ENCODE measurements around the gene KNSTRN. TPM values are rescaled to one million over a fixed set of nuclear protein-coding genes. Genes with fewer than 3 reads are reported as not detected.

KNSTRN gene
- total RNA-seq, 2 donors from 2014 or later = 48.5 to 65.9 TPM

- no peak overlapping the region for H3K4me3 Mint-ChIP-seq
- peaks cover 9% of the 10 kb centered on the region for H3K4me1 Mint-ChIP-seq
- H3K27me3 Mint-ChIP-seq = peaks cover 8% of the 10 kb centered on the region
- no peaks in the 10 kb centered on the region for H3K9me3 Mint-ChIP-seq
- no peak overlapping the region for H3K27ac Mint-ChIP-seq
- ATAC-seq (replicated peaks) = no peak
- H3K36me3 Mint-ChIP-seq (ENCODE audit: low read depth) = no peaks in the 10 kb centered on the region
Measured at GRCh38 chr15:40354408-40355171, 27.9 kb upstream of the KNSTRN start.

DNA sequence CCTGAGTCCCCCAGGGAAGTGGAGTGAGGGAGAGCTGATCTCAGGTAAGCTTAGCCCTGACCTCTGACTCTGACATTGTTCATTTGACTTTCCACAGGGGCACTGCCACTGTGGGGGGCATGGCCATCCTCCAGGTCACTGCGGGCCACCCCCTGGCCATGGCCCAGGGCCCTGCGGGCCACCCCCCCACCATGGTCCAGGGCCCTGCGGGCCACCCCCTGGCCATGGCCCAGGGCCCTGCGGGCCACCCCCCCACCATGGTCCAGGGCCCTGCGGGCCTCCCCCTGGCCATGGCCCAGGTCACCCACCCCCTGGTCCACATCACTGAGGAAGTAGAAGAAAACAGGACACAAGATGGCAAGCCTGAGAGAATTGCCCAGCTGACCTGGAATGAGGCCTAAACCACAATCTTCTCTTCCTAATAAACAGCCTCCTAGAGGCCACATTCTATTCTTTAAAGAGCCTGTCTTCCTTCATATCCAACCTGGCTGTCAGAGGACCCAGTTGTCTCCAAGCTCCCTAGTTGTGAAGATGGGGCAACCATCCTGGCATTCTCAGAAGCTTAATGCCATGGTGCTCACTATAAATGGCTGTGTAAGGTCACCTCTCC, 26.4 kb upstream of the KNSTRN start:
- Mint-ChIP-seq H3K4me3 (peak overlapping the region; percentile 76), H3K36me3 (ENCODE audit: low read depth) (no peaks in the 10 kb centered on the region), H3K27ac (no peak overlapping the region), H3K4me1 (peaks cover 9% of the 10 kb centered on the region), H3K9me3 (no peaks in the 10 kb centered on the region), H3K27me3 (peaks cover 8% of the 10 kb centered on the region)
- no peak for ATAC-seq (replicated peaks)

DNA sequence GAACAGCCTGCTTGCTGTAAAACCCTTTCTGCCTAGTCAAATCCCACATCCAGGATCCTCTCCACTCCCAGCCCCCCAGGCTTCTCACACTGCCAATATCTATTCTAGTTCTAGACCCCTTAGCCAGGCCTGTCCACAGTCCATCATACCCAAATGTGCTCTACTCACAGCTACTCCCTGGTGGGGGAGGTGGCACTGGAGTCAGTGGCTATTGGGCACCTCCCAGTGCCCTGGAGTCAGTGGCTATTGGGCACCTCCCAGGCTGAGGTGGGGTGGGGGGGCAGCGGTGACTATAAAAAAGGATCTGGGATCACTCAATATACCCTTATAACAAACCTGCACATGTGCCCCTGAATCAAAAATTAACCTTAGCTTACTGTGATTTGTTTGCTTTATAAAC, 25.3 kb upstream of the KNSTRN start:
- Mint-ChIP-seq H3K4me3 (peak overlapping the region; percentile 76), H3K4me1 (peaks cover 9% of the 10 kb centered on the region), H3K36me3 (ENCODE audit: low read depth) (no peaks in the 10 kb centered on the region), H3K9me3 (no peaks in the 10 kb centered on the region), H3K27ac (no peak overlapping the region), H3K27me3 (peaks cover 8% of the 10 kb centered on the region)
- no peak for ATAC-seq (replicated peaks)

DNA sequence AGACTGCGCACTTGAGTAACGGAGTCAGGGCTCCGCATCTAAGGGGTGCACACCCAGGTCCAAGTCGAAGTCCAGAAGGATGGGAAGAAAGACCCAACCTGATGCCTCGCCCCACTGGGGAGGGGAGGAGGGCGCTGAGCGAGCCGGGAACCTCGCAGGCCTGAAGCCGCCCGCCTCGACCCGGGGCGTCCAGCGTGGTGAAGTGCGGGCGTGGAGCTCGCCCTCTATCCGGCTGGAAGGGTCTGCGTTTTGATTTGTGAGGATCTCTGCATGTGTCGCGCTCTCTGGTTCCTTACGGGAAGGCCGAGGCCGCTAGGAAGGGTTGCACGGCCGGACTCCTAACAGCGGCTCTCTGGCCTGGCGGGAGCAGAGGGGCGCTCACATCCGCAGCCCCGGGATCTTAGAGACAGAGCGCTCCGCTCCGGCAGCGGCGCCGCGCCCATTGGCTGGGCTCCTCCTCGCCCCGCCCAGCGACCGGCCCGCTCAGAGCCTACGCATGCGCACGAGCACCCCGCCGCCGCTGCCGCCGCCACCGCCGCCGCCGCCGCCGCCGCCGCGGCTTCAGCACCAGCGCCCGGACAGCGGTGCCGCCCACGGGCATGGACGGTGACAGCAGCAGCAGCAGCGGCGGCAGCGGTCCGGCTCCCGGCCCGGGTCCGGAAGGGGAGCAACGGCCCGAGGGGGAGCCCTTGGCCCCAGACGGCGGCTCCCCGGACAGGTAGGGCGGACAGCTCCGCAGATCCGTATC, 24.6 kb upstream of the KNSTRN start, which contains the start of gene DISP2:
Gene DISP2 (plus strand): TSS at position 497 of the 748 bp plus-strand sequence. CDS start 103 bp downstream, at position 600.
- Mint-ChIP-seq H3K4me1 (peaks cover 9% of the 10 kb centered on the region), H3K27me3 (peaks cover 8% of the 10 kb centered on the region), H3K27ac (no peak within 1 kb of the TSS), H3K36me3 (ENCODE audit: low read depth) (no peaks in the 10 kb centered on the region), H3K9me3 (no peaks in the 10 kb centered on the region), H3K4me3 (peak within 1 kb of the TSS; percentile 76)
- ATAC-seq (replicated peaks) = peak; percentile 95

DNA sequence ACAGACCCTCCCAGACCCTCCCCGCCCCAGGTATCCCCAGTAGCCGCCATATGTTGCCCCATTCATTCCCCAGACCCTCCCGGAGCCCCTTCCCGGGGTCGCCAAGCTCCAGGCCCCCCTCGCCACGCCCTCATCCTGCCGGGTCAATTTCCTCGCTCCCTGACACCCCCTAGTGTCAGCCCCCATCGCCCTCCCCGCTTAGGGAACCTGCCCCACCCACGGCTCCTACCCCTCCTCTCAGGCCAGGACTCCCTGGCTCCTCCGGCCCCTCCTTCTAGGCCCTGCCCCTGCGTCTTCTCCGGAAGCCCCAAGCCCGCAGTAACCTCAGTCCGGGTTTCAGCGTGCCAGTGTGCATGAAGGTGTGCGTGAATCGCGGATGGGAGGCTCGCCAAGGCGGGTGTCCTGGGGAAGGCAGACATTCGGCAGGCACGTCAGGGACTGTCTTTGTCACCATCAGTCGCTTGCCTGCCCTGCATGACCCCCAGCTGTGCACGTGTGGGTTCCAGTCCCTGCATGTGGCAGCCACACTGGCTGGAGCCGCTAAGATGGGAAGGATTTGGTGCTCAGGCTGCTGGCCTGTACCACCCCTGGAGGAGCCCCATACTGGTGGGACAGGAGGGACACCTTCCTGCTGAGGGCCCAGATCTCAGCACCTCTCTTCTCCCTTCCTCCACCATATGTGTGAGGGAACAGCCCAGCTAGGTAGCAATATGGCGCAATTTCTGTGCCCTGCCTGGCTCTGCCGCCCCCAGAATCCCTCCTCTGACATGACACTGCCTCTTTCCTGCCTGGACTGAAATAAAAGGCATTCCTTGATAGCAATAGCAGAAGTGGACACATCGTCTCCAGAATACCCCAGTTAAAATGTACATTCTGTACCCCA, 23.8 kb upstream of the KNSTRN start:
- no peaks in the 10 kb centered on the region for H3K36me3 Mint-ChIP-seq (ENCODE audit: low read depth)
- peaks cover 9% of the 10 kb centered on the region for H3K4me1 Mint-ChIP-seq
- no peaks in the 10 kb centered on the region for H3K9me3 Mint-ChIP-seq
- peak overlapping the region; percentile 76 for H3K4me3 Mint-ChIP-seq
- no peak overlapping the region for H3K27ac Mint-ChIP-seq
- peak; percentile 34 for ATAC-seq (replicated peaks)
- H3K27me3 Mint-ChIP-seq = peaks cover 8% of the 10 kb centered on the region

GRCh38 chr15:40360015-40360414, 22.5 kb upstream of the KNSTRN start:
- Mint-ChIP-seq H3K27me3 (peaks cover 8% of the 10 kb centered on the region), H3K27ac (no peak overlapping the region), H3K36me3 (ENCODE audit: low read depth) (no peaks in the 10 kb centered on the region), H3K4me1 (peaks cover 9% of the 10 kb centered on the region), H3K9me3 (no peaks in the 10 kb centered on the region), H3K4me3 (no peak overlapping the region)
- no peak for ATAC-seq (replicated peaks)

DNA sequence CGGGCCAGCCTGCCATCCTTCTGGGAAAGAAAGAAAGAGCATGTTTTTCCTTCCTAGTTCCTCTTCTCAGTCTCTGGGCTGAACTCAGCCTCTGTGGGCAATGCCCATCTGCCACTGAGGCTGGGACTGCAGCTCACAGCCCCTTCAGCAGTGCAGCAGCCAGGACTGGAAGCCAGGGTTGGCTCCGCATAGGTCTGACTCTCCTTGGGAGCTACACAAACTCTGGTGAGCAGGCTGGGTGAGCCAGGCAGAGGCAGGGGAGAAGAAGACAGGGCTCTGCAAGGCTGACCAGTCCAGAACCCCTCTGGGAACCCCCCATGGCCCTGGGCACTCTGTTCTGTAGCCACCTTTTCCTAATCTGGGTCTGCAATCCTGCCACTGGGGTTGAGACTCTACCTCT, 20.9 kb upstream of the KNSTRN start:
- no peak overlapping the region for H3K4me3 Mint-ChIP-seq
- H3K27ac Mint-ChIP-seq = no peak overlapping the region
- no peaks in the 10 kb centered on the region for H3K36me3 Mint-ChIP-seq (ENCODE audit: low read depth)
- H3K9me3 Mint-ChIP-seq = no peaks in the 10 kb centered on the region
- H3K27me3 Mint-ChIP-seq = peaks cover 6% of the 10 kb centered on the region
- peaks cover 6% of the 10 kb centered on the region for H3K4me1 Mint-ChIP-seq
- no peak for ATAC-seq (replicated peaks)

DNA sequence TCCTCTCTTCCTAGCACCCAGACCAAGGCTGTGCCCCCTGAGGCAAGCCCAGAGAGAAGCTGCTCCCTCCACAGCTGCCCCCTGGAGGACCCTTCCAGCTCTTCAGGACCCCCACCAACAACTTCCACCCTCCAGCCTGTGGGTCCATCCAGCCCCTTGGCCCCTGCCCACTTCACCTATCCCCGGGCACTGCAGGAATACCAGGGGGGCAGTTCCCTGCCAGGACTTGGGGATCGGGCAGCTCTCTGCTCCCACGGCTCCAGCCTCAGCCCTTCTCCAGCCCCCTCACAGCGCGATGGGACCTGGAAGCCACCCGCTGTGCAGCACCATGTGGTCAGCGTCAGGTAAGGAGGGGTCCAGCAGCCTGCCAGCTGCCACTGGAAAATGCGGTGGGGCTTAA, 18.9 kb upstream of the KNSTRN start:
- Mint-ChIP-seq H3K4me3 (no peak overlapping the region), H3K27me3 (no peaks in the 10 kb centered on the region), H3K36me3 (ENCODE audit: low read depth) (no peaks in the 10 kb centered on the region), H3K27ac (no peak overlapping the region), H3K9me3 (no peaks in the 10 kb centered on the region), H3K4me1 (peaks cover 10% of the 10 kb centered on the region)
- no peak for ATAC-seq (replicated peaks)

- Mint-ChIP-seq H3K27ac (no peak overlapping the region), H3K27me3 (no peaks in the 10 kb centered on the region), H3K4me3 (no peak overlapping the region), H3K9me3 (no peaks in the 10 kb centered on the region), H3K36me3 (ENCODE audit: low read depth) (no peaks in the 10 kb centered on the region), H3K4me1 (peaks cover 10% of the 10 kb centered on the region)
- ATAC-seq (replicated peaks) = no peak
Measured at GRCh38 chr15:40364251-40364650, 18.3 kb upstream of the KNSTRN start.

DNA sequence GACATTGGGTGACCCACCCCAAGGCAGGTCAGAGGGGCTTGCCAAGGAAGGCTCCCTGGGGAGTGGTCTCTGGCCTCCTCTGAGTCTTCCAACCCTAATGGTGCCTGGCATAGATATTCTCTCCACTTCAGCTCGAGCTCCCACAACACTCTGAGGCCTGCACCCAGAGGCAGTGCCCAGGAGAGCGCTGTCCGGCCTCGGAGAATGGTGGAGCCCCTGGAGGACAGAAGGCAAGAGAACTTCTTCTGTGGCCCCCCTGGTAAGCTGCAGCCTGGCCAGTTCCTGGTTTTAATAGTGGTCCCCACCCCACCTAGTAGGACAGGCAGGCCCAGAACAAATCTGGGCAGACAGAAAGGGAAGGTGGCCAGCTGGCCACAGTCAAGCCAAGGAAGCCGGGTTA, 17.5 kb upstream of the KNSTRN start:
- peaks cover 10% of the 10 kb centered on the region for H3K4me1 Mint-ChIP-seq
- no peak for ATAC-seq (replicated peaks)
- H3K27ac Mint-ChIP-seq = no peak overlapping the region
- no peaks in the 10 kb centered on the region for H3K9me3 Mint-ChIP-seq
- H3K27me3 Mint-ChIP-seq = no peaks in the 10 kb centered on the region
- no peak overlapping the region for H3K4me3 Mint-ChIP-seq
- H3K36me3 Mint-ChIP-seq (ENCODE audit: low read depth) = no peaks in the 10 kb centered on the region

GRCh38 chr15:40365624-40366456, 16.7 kb upstream of the KNSTRN start:
- no peak for ATAC-seq (replicated peaks)
- peaks cover 10% of the 10 kb centered on the region for H3K4me1 Mint-ChIP-seq
- peak overlapping the region; percentile 94 for H3K4me3 Mint-ChIP-seq
- H3K27me3 Mint-ChIP-seq = no peaks in the 10 kb centered on the region
- no peak overlapping the region for H3K27ac Mint-ChIP-seq
- no peaks in the 10 kb centered on the region for H3K9me3 Mint-ChIP-seq
- H3K36me3 Mint-ChIP-seq (ENCODE audit: low read depth) = no peaks in the 10 kb centered on the region

- Mint-ChIP-seq H3K4me1 (peaks cover 10% of the 10 kb centered on the region), H3K36me3 (ENCODE audit: low read depth) (no peaks in the 10 kb centered on the region), H3K27ac (peak overlapping the region; percentile 93), H3K9me3 (no peaks in the 10 kb centered on the region), H3K4me3 (peak overlapping the region; percentile 94), H3K27me3 (no peaks in the 10 kb centered on the region)
- no peak for ATAC-seq (replicated peaks)
Measured at GRCh38 chr15:40366457-40367370, 15.8 kb upstream of the KNSTRN start.

- no peaks in the 10 kb centered on the region for H3K36me3 Mint-ChIP-seq (ENCODE audit: low read depth)
- no peak for ATAC-seq (replicated peaks)
- H3K27me3 Mint-ChIP-seq = no peaks in the 10 kb centered on the region
- H3K9me3 Mint-ChIP-seq = no peaks in the 10 kb centered on the region
- peak overlapping the region; percentile 94 for H3K4me3 Mint-ChIP-seq
- peak overlapping the region; percentile 93 for H3K27ac Mint-ChIP-seq
- peaks cover 10% of the 10 kb centered on the region for H3K4me1 Mint-ChIP-seq
Measured at GRCh38 chr15:40367371-40367685, 15.2 kb upstream of the KNSTRN start.
